Measurements from ENCODE around the gene VLDLR.

The VLDLR gene

DNA sequence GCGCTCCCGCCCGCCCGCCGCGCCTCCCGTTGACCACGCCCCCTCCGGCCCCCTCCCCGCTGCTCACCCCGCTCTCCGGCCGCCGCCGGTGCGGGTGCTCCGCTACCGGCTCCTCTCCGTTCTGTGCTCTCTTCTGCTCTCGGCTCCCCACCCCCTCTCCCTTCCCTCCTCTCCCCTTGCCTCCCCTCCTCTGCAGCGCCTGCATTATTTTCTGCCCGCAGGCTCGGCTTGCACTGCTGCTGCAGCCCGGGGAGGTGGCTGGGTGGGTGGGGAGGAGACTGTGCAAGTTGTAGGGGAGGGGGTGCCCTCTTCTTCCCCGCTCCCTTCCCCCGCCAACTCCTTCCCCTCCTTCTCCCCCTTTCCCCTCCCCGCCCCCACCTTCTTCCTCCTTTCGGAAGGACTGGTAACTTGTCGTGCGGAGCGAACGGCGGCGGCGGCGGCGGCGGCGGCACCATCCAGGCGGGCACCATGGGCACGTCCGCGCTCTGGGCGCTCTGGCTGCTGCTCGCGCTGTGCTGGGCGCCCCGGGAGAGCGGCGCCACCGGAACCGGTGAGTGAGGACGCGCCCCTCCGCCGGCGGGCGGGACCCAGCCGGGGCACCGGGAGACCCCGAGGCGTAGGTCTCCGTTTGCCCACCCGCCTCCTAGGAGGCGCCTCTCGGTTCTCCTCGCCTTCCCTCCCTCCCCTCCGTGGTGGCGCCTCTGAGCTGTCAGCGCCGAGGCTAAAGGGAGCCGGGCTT lies at the start of gene VLDLR:
TSS of gene VLDLR (plus strand) at position 66 of the 739 bp plus-strand sequence. CDS start at position 469, 403 bp downstream.
- Histone ChIP-seq H3K27me3 (ENCODE audit: control insufficient read depth, insufficient read depth, low read length) (peaks cover 50% of the 10 kb centered on the region), H3K4me1 (ENCODE audit: control insufficient read depth, low read depth, low read length) (peaks cover 16% of the 10 kb centered on the region), H3K27ac (ENCODE audit: low read length) (no peak within 1 kb of the TSS), H3K36me3 (ENCODE audit: control insufficient read depth, low read depth, low read length) (no peaks in the 10 kb centered on the region), H3K9ac (ENCODE audit: low read length) (peak within 1 kb of the TSS; percentile 63), H3K4me3 (ENCODE audit: low read length) (peak within 1 kb of the TSS; percentile 68), H3K9me3 (ENCODE audit: control insufficient read depth, low read depth, low read length) (no peaks in the 10 kb centered on the region)

DNA sequence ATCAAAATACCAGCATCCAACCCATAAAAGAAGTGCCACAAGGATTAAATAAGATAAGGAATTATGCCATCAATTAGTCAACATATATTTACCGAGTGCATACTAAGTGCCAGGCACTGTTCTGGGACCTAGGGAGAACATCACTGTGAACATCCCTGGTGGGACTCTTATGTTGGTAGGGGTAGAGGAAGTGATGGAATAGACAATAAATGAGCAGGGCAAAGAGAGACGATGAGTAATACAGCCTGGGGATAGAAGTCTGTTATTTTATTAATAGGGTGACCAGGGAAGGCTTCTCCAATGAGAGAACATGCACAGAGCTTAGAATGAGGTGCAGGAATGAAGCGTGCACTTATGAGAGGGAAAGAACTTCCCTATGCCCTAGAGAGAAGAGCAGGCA lies 47.4 kb upstream of the VLDLR start:
- H3K4me1 ChIP-seq (ENCODE audit: control insufficient read depth, low read depth, low read length) = no peaks in the 10 kb centered on the region
- no peak overlapping the region for H3K9ac ChIP-seq (ENCODE audit: low read length)
- no peaks in the 10 kb centered on the region for H3K27me3 ChIP-seq (ENCODE audit: control insufficient read depth, insufficient read depth, low read length)
- no peak overlapping the region for H3K4me3 ChIP-seq (ENCODE audit: low read length)
- no peaks in the 10 kb centered on the region for H3K9me3 ChIP-seq (ENCODE audit: control insufficient read depth, low read depth, low read length)
- H3K36me3 ChIP-seq (ENCODE audit: control insufficient read depth, low read depth, low read length) = no peaks in the 10 kb centered on the region
- H3K27ac ChIP-seq (ENCODE audit: low read length) = no peak overlapping the region

DNA sequence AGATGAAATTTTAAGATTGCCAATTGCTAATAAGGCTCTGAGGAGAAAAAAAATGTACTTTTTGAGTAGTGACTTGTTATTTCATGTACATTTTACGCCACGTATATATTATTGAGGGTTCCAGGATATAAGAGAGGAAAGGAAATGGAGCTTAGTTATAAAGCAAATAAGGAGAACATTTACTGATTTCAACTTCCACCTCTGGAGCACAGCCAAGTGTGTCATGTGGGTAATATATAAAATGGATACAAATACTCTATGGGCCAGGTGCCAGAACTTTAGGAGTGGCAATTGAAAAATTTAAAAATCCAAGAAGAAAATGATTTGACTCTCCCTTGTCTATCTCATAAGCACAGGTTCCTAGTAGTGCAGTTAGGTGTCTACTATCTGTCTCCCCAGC lies 45.0 kb upstream of the VLDLR start:
- Histone ChIP-seq H3K36me3 (ENCODE audit: control insufficient read depth, low read depth, low read length) (no peaks in the 10 kb centered on the region), H3K9me3 (ENCODE audit: control insufficient read depth, low read depth, low read length) (no peaks in the 10 kb centered on the region), H3K4me3 (ENCODE audit: low read length) (no peak overlapping the region), H3K27ac (ENCODE audit: low read length) (no peak overlapping the region), H3K4me1 (ENCODE audit: control insufficient read depth, low read depth, low read length) (no peaks in the 10 kb centered on the region), H3K27me3 (ENCODE audit: control insufficient read depth, insufficient read depth, low read length) (no peaks in the 10 kb centered on the region), H3K9ac (ENCODE audit: low read length) (no peak overlapping the region)

DNA sequence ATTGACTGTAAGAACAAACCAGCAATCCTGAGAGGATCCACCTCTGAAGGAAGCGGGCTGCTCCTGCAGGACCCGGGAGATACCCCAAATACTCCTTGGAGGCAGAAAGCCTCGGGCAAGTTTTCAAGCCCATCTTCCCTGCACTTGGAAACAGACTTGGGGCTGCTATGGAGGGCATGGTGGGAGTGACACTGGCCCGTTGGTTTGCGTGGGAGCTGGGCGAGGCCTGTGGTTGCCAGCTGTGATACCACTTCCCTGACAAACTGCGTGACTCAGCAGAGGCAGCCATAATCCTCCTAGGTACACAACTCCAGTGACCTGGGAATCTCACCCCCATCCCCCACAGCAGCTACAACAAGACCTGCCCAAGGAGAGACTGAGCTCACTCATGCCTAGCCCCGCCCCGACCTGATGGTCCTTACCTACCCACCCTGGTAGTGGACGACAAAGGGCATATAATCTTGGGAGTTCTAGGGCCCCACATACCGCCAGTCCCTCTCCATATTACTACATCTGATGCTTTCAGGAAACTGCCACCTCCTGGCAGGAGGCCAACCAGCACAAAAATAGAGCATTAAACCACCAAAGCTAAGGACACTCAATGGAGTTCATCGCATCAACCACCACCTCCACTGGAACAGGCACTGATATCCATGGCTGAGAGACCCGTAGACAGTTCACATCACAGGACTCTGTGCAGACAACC lies 38.1 kb upstream of the VLDLR start:
- no peaks in the 10 kb centered on the region for H3K27me3 ChIP-seq (ENCODE audit: control insufficient read depth, insufficient read depth, low read length)
- no peak overlapping the region for H3K27ac ChIP-seq (ENCODE audit: low read length)
- no peak overlapping the region for H3K4me3 ChIP-seq (ENCODE audit: low read length)
- no peaks in the 10 kb centered on the region for H3K36me3 ChIP-seq (ENCODE audit: control insufficient read depth, low read depth, low read length)
- no peak overlapping the region for H3K9ac ChIP-seq (ENCODE audit: low read length)
- no peaks in the 10 kb centered on the region for H3K4me1 ChIP-seq (ENCODE audit: control insufficient read depth, low read depth, low read length)
- H3K9me3 ChIP-seq (ENCODE audit: control insufficient read depth, low read depth, low read length) = no peaks in the 10 kb centered on the region

DNA sequence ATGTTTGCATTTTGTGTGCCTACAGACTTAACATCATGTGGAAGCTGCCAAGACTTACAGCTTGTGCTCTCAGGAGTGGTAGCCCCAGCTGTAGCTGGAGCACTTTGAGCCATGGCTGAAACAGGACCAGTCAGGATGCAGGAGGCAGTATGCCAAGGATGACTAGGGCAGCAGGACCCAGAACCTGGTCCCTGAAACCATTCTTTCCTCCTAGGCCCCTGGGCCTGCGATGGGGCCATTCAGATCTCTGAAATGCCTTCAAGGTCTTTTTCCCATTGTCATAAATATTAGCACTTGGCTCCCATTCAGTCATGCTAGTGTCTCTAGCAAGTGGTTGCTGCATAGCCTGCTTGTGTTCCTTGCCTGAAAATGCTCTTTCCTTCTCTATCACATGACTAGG lies 29.6 kb upstream of the VLDLR start:
- Histone ChIP-seq H3K4me1 (ENCODE audit: control insufficient read depth, low read depth, low read length) (no peaks in the 10 kb centered on the region), H3K4me3 (ENCODE audit: low read length) (no peak overlapping the region), H3K9ac (ENCODE audit: low read length) (no peak overlapping the region), H3K9me3 (ENCODE audit: control insufficient read depth, low read depth, low read length) (no peaks in the 10 kb centered on the region), H3K27ac (ENCODE audit: low read length) (no peak overlapping the region), H3K27me3 (ENCODE audit: control insufficient read depth, insufficient read depth, low read length) (no peaks in the 10 kb centered on the region), H3K36me3 (ENCODE audit: control insufficient read depth, low read depth, low read length) (no peaks in the 10 kb centered on the region)

DNA sequence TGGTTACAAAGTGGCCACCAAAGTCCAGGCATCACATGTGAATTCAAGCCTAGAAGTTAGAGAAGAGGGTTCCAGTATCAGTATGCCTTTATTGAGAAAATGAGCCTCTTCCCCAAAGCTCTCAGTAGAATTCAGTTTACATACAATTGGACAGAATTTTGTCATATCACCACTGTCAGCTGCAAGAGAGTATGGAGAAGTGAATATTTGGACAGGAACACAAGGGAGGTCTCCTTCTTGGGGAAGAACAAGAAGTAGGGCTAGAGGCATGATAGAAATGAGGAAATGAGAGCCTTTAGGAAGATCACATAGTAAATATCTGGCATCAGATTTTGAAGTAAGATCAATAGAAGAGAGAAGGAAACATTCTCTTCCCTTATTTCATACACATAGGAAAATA lies 27.8 kb upstream of the VLDLR start:
- H3K36me3 ChIP-seq (ENCODE audit: control insufficient read depth, low read depth, low read length) = no peaks in the 10 kb centered on the region
- no peak overlapping the region for H3K9ac ChIP-seq (ENCODE audit: low read length)
- H3K4me1 ChIP-seq (ENCODE audit: control insufficient read depth, low read depth, low read length) = no peaks in the 10 kb centered on the region
- H3K27me3 ChIP-seq (ENCODE audit: control insufficient read depth, insufficient read depth, low read length) = no peaks in the 10 kb centered on the region
- no peaks in the 10 kb centered on the region for H3K9me3 ChIP-seq (ENCODE audit: control insufficient read depth, low read depth, low read length)
- no peak overlapping the region for H3K27ac ChIP-seq (ENCODE audit: low read length)
- H3K4me3 ChIP-seq (ENCODE audit: low read length) = no peak overlapping the region

DNA sequence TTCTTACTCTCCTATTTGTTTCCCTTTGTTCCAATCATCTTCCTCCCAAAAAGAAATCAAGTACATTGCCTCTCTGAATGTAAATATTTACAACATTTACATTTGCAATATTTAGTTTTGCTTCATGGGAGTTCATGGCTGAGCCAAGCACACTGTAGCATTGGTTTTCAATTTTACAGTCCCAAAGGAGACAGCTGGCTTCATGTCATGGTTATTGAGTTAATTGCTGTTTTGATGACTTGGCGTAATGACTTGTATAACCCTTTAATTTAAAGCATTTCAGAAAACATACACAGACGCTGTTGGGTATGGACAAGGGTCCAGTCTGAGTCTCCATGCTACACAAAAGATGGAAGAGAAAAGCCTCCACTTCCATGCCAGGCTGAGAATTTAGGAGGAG lies 25.6 kb upstream of the VLDLR start:
- no peaks in the 10 kb centered on the region for H3K36me3 ChIP-seq (ENCODE audit: control insufficient read depth, low read depth, low read length)
- H3K9ac ChIP-seq (ENCODE audit: low read length) = no peak overlapping the region
- no peaks in the 10 kb centered on the region for H3K4me1 ChIP-seq (ENCODE audit: control insufficient read depth, low read depth, low read length)
- H3K9me3 ChIP-seq (ENCODE audit: control insufficient read depth, low read depth, low read length) = no peaks in the 10 kb centered on the region
- H3K4me3 ChIP-seq (ENCODE audit: low read length) = no peak overlapping the region
- no peak overlapping the region for H3K27ac ChIP-seq (ENCODE audit: low read length)
- H3K27me3 ChIP-seq (ENCODE audit: control insufficient read depth, insufficient read depth, low read length) = no peaks in the 10 kb centered on the region

DNA sequence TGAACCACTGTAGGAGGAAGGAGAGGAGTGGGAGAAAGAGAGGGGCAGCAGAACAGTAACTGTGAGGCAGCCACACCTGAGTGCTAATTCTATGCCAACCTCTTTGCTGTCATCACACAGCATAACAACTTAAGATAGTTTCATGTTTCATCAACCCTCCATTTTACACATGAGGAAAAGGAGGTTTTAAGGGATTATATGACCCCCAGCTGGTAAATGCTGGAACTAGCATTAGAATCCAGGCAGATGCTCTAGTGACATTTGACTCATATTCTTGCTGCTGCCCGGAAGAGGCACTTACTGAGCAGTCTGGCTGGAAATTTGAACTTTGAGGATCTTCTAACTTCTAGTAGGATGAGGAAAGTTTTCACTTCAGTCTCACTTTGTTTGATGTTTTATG lies 24.1 kb upstream of the VLDLR start:
- H3K4me1 ChIP-seq (ENCODE audit: control insufficient read depth, low read depth, low read length) = no peaks in the 10 kb centered on the region
- H3K27ac ChIP-seq (ENCODE audit: low read length) = no peak overlapping the region
- no peak overlapping the region for H3K9ac ChIP-seq (ENCODE audit: low read length)
- no peaks in the 10 kb centered on the region for H3K27me3 ChIP-seq (ENCODE audit: control insufficient read depth, insufficient read depth, low read length)
- H3K4me3 ChIP-seq (ENCODE audit: low read length) = no peak overlapping the region
- no peaks in the 10 kb centered on the region for H3K9me3 ChIP-seq (ENCODE audit: control insufficient read depth, low read depth, low read length)
- H3K36me3 ChIP-seq (ENCODE audit: control insufficient read depth, low read depth, low read length) = no peaks in the 10 kb centered on the region

DNA sequence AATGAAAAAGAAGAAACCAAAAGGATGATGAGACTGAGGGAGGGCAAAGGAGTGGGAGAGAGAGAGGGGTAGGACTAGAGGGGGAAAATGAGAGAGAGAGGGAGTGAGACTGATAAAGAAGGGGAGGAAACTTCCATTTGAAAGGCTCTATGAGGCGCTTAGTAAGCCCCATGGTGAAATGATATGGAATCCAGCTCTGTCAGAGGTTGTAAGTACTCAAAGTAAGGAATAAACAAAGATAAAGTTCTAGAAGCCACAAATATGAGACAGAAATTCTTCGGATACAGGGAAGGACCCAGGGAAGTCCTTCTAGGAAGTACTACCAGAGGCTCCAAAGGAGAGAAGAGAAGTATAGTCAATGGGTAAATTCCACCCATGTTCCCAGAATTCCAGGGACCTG lies 21.7 kb upstream of the VLDLR start:
- no peak overlapping the region for H3K4me3 ChIP-seq (ENCODE audit: low read length)
- H3K36me3 ChIP-seq (ENCODE audit: control insufficient read depth, low read depth, low read length) = no peaks in the 10 kb centered on the region
- H3K27me3 ChIP-seq (ENCODE audit: control insufficient read depth, insufficient read depth, low read length) = no peaks in the 10 kb centered on the region
- H3K9ac ChIP-seq (ENCODE audit: low read length) = no peak overlapping the region
- no peaks in the 10 kb centered on the region for H3K9me3 ChIP-seq (ENCODE audit: control insufficient read depth, low read depth, low read length)
- no peak overlapping the region for H3K27ac ChIP-seq (ENCODE audit: low read length)
- no peaks in the 10 kb centered on the region for H3K4me1 ChIP-seq (ENCODE audit: control insufficient read depth, low read depth, low read length)

DNA sequence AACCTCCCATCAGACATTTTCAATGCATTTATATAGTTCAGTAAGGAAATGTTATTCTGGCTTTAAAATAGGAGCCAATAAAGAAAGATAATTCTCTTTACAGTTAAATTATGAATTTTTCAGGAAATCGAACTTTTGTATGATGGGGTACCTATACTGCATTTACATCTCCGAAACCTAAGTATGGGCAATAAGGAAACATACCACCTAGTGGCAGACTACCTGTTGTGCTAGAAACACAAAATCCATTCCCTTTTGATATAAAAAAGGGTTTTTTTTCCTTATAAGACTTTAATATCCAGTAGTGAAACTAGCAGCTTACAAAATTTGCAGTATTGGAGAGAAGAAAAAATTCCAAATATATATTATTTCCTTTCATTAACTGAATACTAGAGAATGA lies 21.3 kb upstream of the VLDLR start:
- H3K27ac ChIP-seq (ENCODE audit: low read length) = no peak overlapping the region
- no peaks in the 10 kb centered on the region for H3K27me3 ChIP-seq (ENCODE audit: control insufficient read depth, insufficient read depth, low read length)
- no peaks in the 10 kb centered on the region for H3K9me3 ChIP-seq (ENCODE audit: control insufficient read depth, low read depth, low read length)
- H3K4me1 ChIP-seq (ENCODE audit: control insufficient read depth, low read depth, low read length) = no peaks in the 10 kb centered on the region
- H3K4me3 ChIP-seq (ENCODE audit: low read length) = no peak overlapping the region
- H3K9ac ChIP-seq (ENCODE audit: low read length) = no peak overlapping the region
- H3K36me3 ChIP-seq (ENCODE audit: control insufficient read depth, low read depth, low read length) = no peaks in the 10 kb centered on the region

DNA sequence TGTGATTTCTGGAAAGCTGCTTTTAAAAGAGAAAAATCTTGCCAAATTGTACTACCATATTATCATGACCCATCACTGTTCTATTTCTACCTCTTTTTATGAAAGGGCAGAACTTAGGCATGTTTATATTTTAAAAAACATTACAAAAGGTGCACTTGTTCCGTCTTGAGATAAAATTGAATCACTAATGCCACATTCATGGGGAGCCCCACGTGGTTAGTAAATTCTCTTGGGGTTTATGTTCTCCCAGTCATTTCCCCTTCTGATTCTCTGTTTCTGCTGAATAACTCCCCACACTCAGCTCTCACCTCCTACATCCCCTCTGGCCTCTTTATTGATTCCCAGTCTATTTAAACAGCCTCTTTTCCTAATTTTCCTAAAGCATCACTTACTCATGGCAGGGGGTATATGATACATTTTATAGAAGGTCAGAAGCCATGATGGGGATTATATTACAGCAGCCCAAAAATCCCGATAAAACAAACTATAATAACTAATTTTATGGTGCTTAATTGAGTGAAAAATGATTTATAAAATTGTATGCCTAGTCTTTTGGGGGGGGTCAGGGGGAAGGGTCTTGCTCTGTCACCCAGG lies 19.7 kb upstream of the VLDLR start:
- H3K9me3 ChIP-seq (ENCODE audit: control insufficient read depth, low read depth, low read length) = no peaks in the 10 kb centered on the region
- H3K36me3 ChIP-seq (ENCODE audit: control insufficient read depth, low read depth, low read length) = no peaks in the 10 kb centered on the region
- no peak overlapping the region for H3K27ac ChIP-seq (ENCODE audit: low read length)
- H3K9ac ChIP-seq (ENCODE audit: low read length) = no peak overlapping the region
- H3K27me3 ChIP-seq (ENCODE audit: control insufficient read depth, insufficient read depth, low read length) = no peaks in the 10 kb centered on the region
- H3K4me3 ChIP-seq (ENCODE audit: low read length) = no peak overlapping the region
- H3K4me1 ChIP-seq (ENCODE audit: control insufficient read depth, low read depth, low read length) = no peaks in the 10 kb centered on the region
